A673 (cell line): Measurements from ENCODE around the gene DIP2C. TPM values are rescaled to one million over a fixed set of nuclear protein-coding genes. Genes with fewer than 3 reads are reported as not detected.
"Not testable (repeated sequence)": the region's sequence is repeated elsewhere in the genome, so short reads cannot be mapped to it uniquely, and the experiment has no call there.

ENCODE experiments used
- BruUV-seq: library from RNA; stranded (reverse); fragments of 400-500 nt; replicated peaks from 2 replicates; lab custom pipeline; 2021; lab: Mats Ljungman, UMichigan
- CTCF ChIA-PET: fragments of 300-600 bp; sonication (Branson Sonifier 250); formaldehyde crosslinking; loops from one replicate; lab custom pipeline; 2022; ENCODE audit warnings: antibody characterized with exemption; lab: Charles Lee
- POLR2A ChIA-PET: fragments of 300-600 bp; sonication (Branson Sonifier 250); formaldehyde crosslinking; loops from one replicate; lab custom pipeline; 2022; ENCODE audit warnings: antibody characterized with exemption; ENCODE audit not compliant: low non-redundant PET; lab: Charles Lee
- DNase-seq: peaks from one replicate; pipeline ENCODE4 v3.0.0-alpha.2; 2015; ENCODE audit warnings: low spot score
- H3K27ac ChIP-seq: fragments of 200-600 bp; sonication (generic); 2 replicates; pipeline ENCODE4 v1.5.1; 2016; ENCODE audit warnings: mixed run types, low read depth, mild to moderate bottlenecking, mixed read lengths, antibody characterized with exemption, low read length; ENCODE audit not compliant: poor library complexity, severe bottlenecking
- H3K27me3 ChIP-seq: fragments of 200-600 bp; sonication (generic); replicated peaks from 2 replicates; pipeline ENCODE4 v1.6.1; 2017; ENCODE audit warnings: mixed run types, low read depth, mild to moderate bottlenecking, mixed read lengths, antibody characterized with exemption, low read length; ENCODE audit not compliant: insufficient read depth, poor library complexity
- H3K36me3 ChIP-seq: fragments of 200-600 bp; sonication (generic); 2 replicates; pipeline ENCODE4 v1.6.1; 2016; ENCODE audit warnings: mixed run types, mild to moderate bottlenecking, mixed read lengths, antibody characterized with exemption, low read length; ENCODE audit not compliant: insufficient read depth, poor library complexity, severe bottlenecking
- H3K4me1 ChIP-seq: fragments of 200-600 bp; sonication (generic); 2 replicates; pipeline ENCODE4 v1.6.1; 2017; ENCODE audit warnings: mixed run types, mild to moderate bottlenecking, mixed read lengths, antibody characterized with exemption, low read length; ENCODE audit not compliant: insufficient read depth, poor library complexity, severe bottlenecking
- H3K4me3 ChIP-seq: fragments of 200-600 bp; sonication (generic); 2 replicates; pipeline ENCODE4 v1.5.1; 2016; ENCODE audit warnings: low read depth, mixed run types, mild to moderate bottlenecking, mixed read lengths, low read length; ENCODE audit not compliant: poor library complexity, severe bottlenecking
- H3K9me3 ChIP-seq: fragments of 200-600 bp; sonication (generic); 2 replicates; pipeline ENCODE4 v1.6.1; 2016; ENCODE audit warnings: mixed run types, low read depth, mild to moderate bottlenecking, mixed read lengths, antibody characterized with exemption, low read length; ENCODE audit not compliant: poor library complexity, severe bottlenecking
- CTCF ChIP-seq: fragments of 300-800, 200-600 bp; sonication (generic); conservative IDR thresholded peaks from 2 replicates; pipeline ENCODE4 v1.5.1; 2017; ENCODE audit warnings: low read depth, mild to moderate bottlenecking, antibody characterized with exemption, low read length, moderate library complexity, mixed read lengths
- EZH2 ChIP-seq: fragments of 200-600 bp; sonication (generic); IDR thresholded peaks from 2 replicates; pipeline ENCODE4 v1.6.1; 2017; ENCODE audit warnings: borderline replicate concordance, low read depth, mild to moderate bottlenecking, mixed read lengths, antibody characterized with exemption, low read length; ENCODE audit not compliant: poor library complexity, severe bottlenecking
- intact Hi-C: fragments of 100-400 bp; cut with micrococcal nuclease; formaldehyde crosslinking; loops from one replicate; pipeline ENCODE4 v1.10.0; 2022; ENCODE audit not compliant: unreplicated experiment
- total RNA-seq: library from RNA; stranded (reverse); gene quantifications from 2 replicates; pipeline ENCODE4 v1.2.3, GENCODE V29; 2021

The DIP2C gene
- total RNA-seq, 1 experiment from 2014 or later = 13.2 TPM

GRCh38 chr10:429696-430095, 259.8 kb downstream of the DIP2C start:
- BruUV-seq = no TSS peak
- intact Hi-C loops = no loop called here
- no peak for TF ChIP-seq EZH2
- TF ChIP-seq CTCF = no peak
- Histone ChIP-seq H3K36me3 (no peaks in the 10 kb centered on the region), H3K4me1 (no peaks in the 10 kb centered on the region), H3K9me3 (no peaks in the 10 kb centered on the region), H3K4me3 (no peak overlapping the region), H3K27ac (no peak overlapping the region), H3K27me3 (no peaks in the 10 kb centered on the region)
- CTCF ChIA-PET = no interaction called here
- no peak for DNase-seq
- POLR2A ChIA-PET = no interaction called here

GRCh38 chr10:427761-428519, 261.5 kb downstream of the DIP2C start:
- no peak for TF ChIP-seq CTCF
- no peak for TF ChIP-seq EZH2
- no peaks in the 10 kb centered on the region for H3K36me3 ChIP-seq
- no peaks in the 10 kb centered on the region for H3K4me1 ChIP-seq
- ChIA-PET POLR2A (no interaction called here), CTCF (no interaction called here)
- H3K9me3 ChIP-seq = no peaks in the 10 kb centered on the region
- no peak overlapping the region for H3K4me3 ChIP-seq
- DNase-seq = no peak
- H3K27ac ChIP-seq = no peak overlapping the region
- no TSS peak for BruUV-seq
- intact Hi-C loops = no loop called here
- no peaks in the 10 kb centered on the region for H3K27me3 ChIP-seq

GRCh38 chr10:425365-425764, 264.1 kb downstream of the DIP2C start:
- CTCF ChIA-PET, H3K36me3 ChIP-seq, POLR2A ChIA-PET, intact Hi-C loops, H3K27ac ChIP-seq, DNase-seq, BruUV-seq, H3K9me3 ChIP-seq, H3K27me3 ChIP-seq, H3K4me3 ChIP-seq, H3K4me1 ChIP-seq: not testable (repeated sequence)

- CTCF ChIA-PET, H3K27me3 ChIP-seq, DNase-seq, intact Hi-C loops, H3K9me3 ChIP-seq, H3K27ac ChIP-seq, H3K4me1 ChIP-seq, BruUV-seq, POLR2A ChIA-PET, H3K4me3 ChIP-seq, H3K36me3 ChIP-seq: not testable (repeated sequence)
Measured at GRCh38 chr10:424724-425123, 264.7 kb downstream of the DIP2C start.
